Effector CD4-positive, alpha-beta T cell (primary cell): ENCODE data around the gene CETN1.

Experiments used
- DNase-seq: peaks from one replicate; pipeline ENCODE4 v3.0.0-alpha.2; 2020

CETN1 gene

GRCh38 chr18:577643-578375 lies 2.4 kb upstream of the CETN1 start:
- no peak for DNase-seq

GRCh38 chr18:579238-579637 lies 942 bp upstream of the CETN1 start:
- no peak for DNase-seq

- DNase-seq = no peak
Measured at GRCh38 chr18:581096-581495, 916 bp downstream of the CETN1 start.

- no peak for DNase-seq
Measured at GRCh38 chr18:582465-582864, 2.3 kb downstream of the CETN1 start.

GRCh38 chr18:595068-595467 lies 14.9 kb downstream of the CETN1 start:
- DNase-seq = no peak

- no peak for DNase-seq
Measured at GRCh38 chr18:595571-595970, 15.4 kb downstream of the CETN1 start.

GRCh38 chr18:596288-596881 lies 16.2 kb downstream of the CETN1 start:
- DNase-seq = no peak

GRCh38 chr18:598124-598589 lies 18.0 kb downstream of the CETN1 start:
- DNase-seq = no peak

GRCh38 chr18:600107-600506 lies 19.9 kb downstream of the CETN1 start:
- no peak for DNase-seq

- no peak for DNase-seq
Measured at GRCh38 chr18:604771-605170, 24.6 kb downstream of the CETN1 start.

- DNase-seq = no peak
Measured at GRCh38 chr18:607930-608329, 27.8 kb downstream of the CETN1 start.

- no peak for DNase-seq
Measured at GRCh38 chr18:610214-610928, 30.2 kb downstream of the CETN1 start.

- DNase-seq = no peak
Measured at GRCh38 chr18:612156-612555, 32.0 kb downstream of the CETN1 start.

GRCh38 chr18:614193-614592 lies 34.0 kb downstream of the CETN1 start:
- no peak for DNase-seq

- no peak for DNase-seq
Measured at GRCh38 chr18:615092-615521, 34.9 kb downstream of the CETN1 start.

- DNase-seq = no peak
Measured at GRCh38 chr18:615773-616172, 35.6 kb downstream of the CETN1 start.

GRCh38 chr18:616380-616995 lies 36.3 kb downstream of the CETN1 start:
- no peak for DNase-seq

- DNase-seq = no peak
Measured at GRCh38 chr18:617970-618504, 37.9 kb downstream of the CETN1 start.

- no peak for DNase-seq
Measured at GRCh38 chr18:618618-619017, 38.4 kb downstream of the CETN1 start.

GRCh38 chr18:621291-622043 lies 41.3 kb downstream of the CETN1 start:
- DNase-seq = no peak

GRCh38 chr18:622289-622688 lies 42.1 kb downstream of the CETN1 start:
- no peak for DNase-seq
